Measurements from ENCODE around the gene DSCAML1.

DNA sequence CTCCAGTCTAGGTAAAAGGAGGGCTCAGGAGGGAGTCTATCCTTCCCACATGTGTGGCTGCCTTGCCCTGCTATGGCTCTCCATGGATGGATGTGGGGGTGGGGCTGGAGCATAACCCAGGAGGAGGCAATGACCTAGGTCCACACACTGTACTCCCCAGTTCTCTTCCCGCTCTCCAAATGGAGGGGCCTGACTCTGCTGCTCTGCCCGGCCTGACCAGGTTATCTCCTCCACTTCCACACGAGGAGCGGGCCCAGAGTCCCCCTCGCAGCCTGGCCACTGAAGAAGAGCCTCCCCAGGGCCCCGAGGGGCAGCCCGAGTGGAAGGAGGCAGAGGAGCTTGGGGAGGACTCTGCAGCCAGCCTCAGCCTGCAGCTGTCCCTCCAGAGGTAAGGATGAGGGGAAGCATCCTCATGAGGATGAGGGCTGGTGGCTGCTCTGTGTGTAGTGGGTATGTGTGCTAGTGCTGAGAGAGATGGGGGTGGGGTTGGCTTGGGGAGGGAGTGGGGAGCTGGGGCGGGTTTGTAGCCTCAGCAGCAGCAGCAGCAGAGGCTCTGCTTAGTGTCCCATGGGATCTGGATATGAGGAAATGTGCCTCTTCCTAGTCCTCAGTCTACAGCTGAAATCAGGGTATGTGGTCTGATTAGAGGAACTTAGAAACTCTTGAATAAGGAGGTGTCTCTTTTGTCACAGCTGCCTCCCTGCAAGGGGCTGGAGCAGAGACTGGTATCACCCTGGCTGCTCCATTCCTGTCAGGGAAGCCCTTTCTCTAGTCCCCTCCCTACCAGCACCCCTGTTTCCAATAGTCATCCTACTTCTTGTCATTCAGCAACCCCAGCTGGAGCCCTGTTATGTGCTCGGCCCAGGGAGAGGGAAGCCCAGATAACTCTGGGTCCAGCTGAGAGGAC lies 415.3 kb downstream of the DSCAML1 start:
- TF ChIP-seq, protein P1, sequence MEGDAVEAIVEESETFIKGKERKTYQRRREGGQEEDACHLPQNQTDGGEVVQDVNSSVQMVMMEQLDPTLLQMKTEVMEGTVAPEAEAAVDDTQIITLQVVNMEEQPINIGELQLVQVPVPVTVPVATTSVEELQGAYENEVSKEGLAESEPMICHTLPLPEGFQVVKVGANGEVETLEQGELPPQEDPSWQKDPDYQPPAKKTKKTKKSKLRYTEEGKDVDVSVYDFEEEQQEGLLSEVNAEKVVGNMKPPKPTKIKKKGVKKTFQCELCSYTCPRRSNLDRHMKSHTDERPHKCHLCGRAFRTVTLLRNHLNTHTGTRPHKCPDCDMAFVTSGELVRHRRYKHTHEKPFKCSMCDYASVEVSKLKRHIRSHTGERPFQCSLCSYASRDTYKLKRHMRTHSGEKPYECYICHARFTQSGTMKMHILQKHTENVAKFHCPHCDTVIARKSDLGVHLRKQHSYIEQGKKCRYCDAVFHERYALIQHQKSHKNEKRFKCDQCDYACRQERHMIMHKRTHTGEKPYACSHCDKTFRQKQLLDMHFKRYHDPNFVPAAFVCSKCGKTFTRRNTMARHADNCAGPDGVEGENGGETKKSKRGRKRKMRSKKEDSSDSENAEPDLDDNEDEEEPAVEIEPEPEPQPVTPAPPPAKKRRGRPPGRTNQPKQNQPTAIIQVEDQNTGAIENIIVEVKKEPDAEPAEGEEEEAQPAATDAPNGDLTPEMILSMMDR (IDR thresholded peaks at IDR 0.05) = no peak
- TF ChIP-seq POLR2A (IDR thresholded peaks at IDR 0.05) = no peak
